ENCODE data around the gene JOSD1. TPM values are rescaled to one million over a fixed set of nuclear protein-coding genes. Genes with fewer than 3 reads are reported as not detected.

Gene JOSD1
- total RNA-seq, 2 donors from 2014 or later: 45.6 to 83.9 TPM

- DNase-seq (ENCODE audit: low spot score): no peak
- ATAC-seq (ENCODE audit: insufficient number of reproducible peaks, low FRiP score, low read depth): no peak
- H3K4me3 ChIP-seq: no peak overlapping the region
- H3K27ac ChIP-seq: peak overlapping the region in 1 of 2 donors; percentile 6
- no peaks in the 10 kb centered on the region for H3K9me3 ChIP-seq
- TF ChIP-seq CTCF (IDR thresholded peaks at IDR 0.05): no peak
- H3K27me3 ChIP-seq (replicated peaks; ENCODE audit: insufficient read depth): no peaks in the 10 kb centered on the region
- peaks cover 25 to 37% of the 10 kb centered on the region in 2 donors for H3K4me1 ChIP-seq (ENCODE audit: control insufficient read depth in 1 of 2, low read depth in 2 of 2)
- H3K36me3 ChIP-seq: peaks cover 80% of the 10 kb centered on the region
These were observed 34.9 kb upstream of the JOSD1 start for GRCh38 chr22:38735465-38736256.

- no peak for TF ChIP-seq CTCF (IDR thresholded peaks at IDR 0.05)
- DNase-seq (ENCODE audit: low spot score) (no peak), ATAC-seq (ENCODE audit: insufficient number of reproducible peaks, low FRiP score, low read depth) (no peak)
- H3K27me3 ChIP-seq (replicated peaks; ENCODE audit: insufficient read depth): no peaks in the 10 kb centered on the region
- peaks cover 25 to 37% of the 10 kb centered on the region in 2 donors for H3K4me1 ChIP-seq (ENCODE audit: control insufficient read depth in 1 of 2, low read depth in 2 of 2)
- no peaks in the 10 kb centered on the region for H3K9me3 ChIP-seq
- peaks cover 80% of the 10 kb centered on the region for H3K36me3 ChIP-seq
- no peak overlapping the region for H3K4me3 ChIP-seq
- H3K27ac ChIP-seq: peak overlapping the region in 1 of 2 donors; percentile 6
These were observed 34.4 kb upstream of the JOSD1 start for GRCh38 chr22:38735126-38735464.

GRCh38 chr22:38734421-38735100 lies 33.8 kb upstream of the JOSD1 start:
- H3K27ac ChIP-seq: peak overlapping the region; percentile 82 to 86
- DNase-seq (ENCODE audit: low spot score) (no peak), ATAC-seq (ENCODE audit: insufficient number of reproducible peaks, low FRiP score, low read depth) (no peak)
- H3K36me3 ChIP-seq: peaks cover 79% of the 10 kb centered on the region
- H3K27me3 ChIP-seq (replicated peaks; ENCODE audit: insufficient read depth): no peaks in the 10 kb centered on the region
- TF ChIP-seq CTCF (IDR thresholded peaks at IDR 0.05): no peak
- no peaks in the 10 kb centered on the region for H3K9me3 ChIP-seq
- H3K4me1 ChIP-seq (ENCODE audit: control insufficient read depth in 1 of 2, low read depth in 2 of 2): peaks cover 25 to 37% of the 10 kb centered on the region in 2 donors
- no peak overlapping the region for H3K4me3 ChIP-seq

GRCh38 chr22:38733724-38734381 lies 33.1 kb upstream of the JOSD1 start:
- peak overlapping the region; percentile 82 to 86 for H3K27ac ChIP-seq
- H3K27me3 ChIP-seq (replicated peaks; ENCODE audit: insufficient read depth): no peaks in the 10 kb centered on the region
- H3K36me3 ChIP-seq: peaks cover 79% of the 10 kb centered on the region
- no peaks in the 10 kb centered on the region for H3K9me3 ChIP-seq
- H3K4me3 ChIP-seq: no peak overlapping the region
- TF ChIP-seq CTCF (IDR thresholded peaks at IDR 0.05): no peak
- peaks cover 25 to 37% of the 10 kb centered on the region in 2 donors for H3K4me1 ChIP-seq (ENCODE audit: control insufficient read depth in 1 of 2, low read depth in 2 of 2)
- ATAC-seq (ENCODE audit: insufficient number of reproducible peaks, low FRiP score, low read depth) (no peak), DNase-seq (ENCODE audit: low spot score) (no peak)

- H3K4me3 ChIP-seq: no peak overlapping the region
- peak; percentile 48 for ATAC-seq (ENCODE audit: insufficient number of reproducible peaks, low FRiP score, low read depth)
- H3K9me3 ChIP-seq: no peaks in the 10 kb centered on the region
- H3K27me3 ChIP-seq (replicated peaks; ENCODE audit: insufficient read depth): no peaks in the 10 kb centered on the region
- H3K27ac ChIP-seq: peak overlapping the region; percentile 82 to 86
- peaks cover 25 to 37% of the 10 kb centered on the region in 2 donors for H3K4me1 ChIP-seq (ENCODE audit: control insufficient read depth in 1 of 2, low read depth in 2 of 2)
- no peak for DNase-seq (ENCODE audit: low spot score)
- TF ChIP-seq CTCF (IDR thresholded peaks at IDR 0.05): peak; percentile 57
- peaks cover 79% of the 10 kb centered on the region for H3K36me3 ChIP-seq
These were observed 32.6 kb upstream of the JOSD1 start for GRCh38 chr22:38733329-38733723.
